Subcutaneous abdominal adipose tissue (tissue), 5 donors: Measurements from ENCODE around the gene TBX1.
"Not testable (repeated sequence)": the region's sequence is repeated elsewhere in the genome, so short reads cannot be mapped to it uniquely, and the experiment has no call there.

Experiments used
- H3K27ac ChIP-seq: one replicate; pipeline ENCODE4 v1.7.0; 2013; ENCODE audit warnings: low read depth, mild to moderate bottlenecking, inconsistent platforms, low read length, moderate library complexity
- H3K27me3 ChIP-seq, 5 donors: one replicate each; pipeline ENCODE4 v1.7.0; 2013; ENCODE audit warnings: low read length in 5 of 5, inconsistent platforms in 1 of 5; ENCODE audit not compliant: control insufficient read depth in 5 of 5, insufficient read depth in 4 of 5
- H3K36me3 ChIP-seq, 5 donors: one replicate each; pipeline ENCODE4 v1.7.0; 2013; ENCODE audit warnings: low read length in 5 of 5; ENCODE audit not compliant: control insufficient read depth in 5 of 5, insufficient read depth in 5 of 5
- H3K4me1 ChIP-seq, 5 donors: one replicate each; pipeline ENCODE4 v1.7.0; 2013; ENCODE audit warnings: low read length in 5 of 5, mild to moderate bottlenecking in 3 of 5, moderate library complexity in 1 of 5; ENCODE audit not compliant: control insufficient read depth in 5 of 5, insufficient read depth in 5 of 5
- H3K4me3 ChIP-seq, 5 donors: one replicate each; pipeline ENCODE4 v1.7.0; 2013; ENCODE audit warnings: low read length in 5 of 5, low read depth in 1 of 5
- H3K9ac ChIP-seq, 5 donors: one replicate each; pipeline ENCODE4 v1.7.0; 2013; ENCODE audit warnings: low read length in 5 of 5, mild to moderate bottlenecking in 4 of 5, moderate library complexity in 3 of 5
- H3K9me3 ChIP-seq, 5 donors: one replicate each; pipeline ENCODE4 v1.7.0; 2013; ENCODE audit warnings: low read length in 5 of 5; ENCODE audit not compliant: control insufficient read depth in 5 of 5
- donor health status: healthy.
- donor health status: healthy.
- donor health status: healthy.
- donor health status: healthy.
- donor health status: healthy.

TBX1 gene

DNA sequence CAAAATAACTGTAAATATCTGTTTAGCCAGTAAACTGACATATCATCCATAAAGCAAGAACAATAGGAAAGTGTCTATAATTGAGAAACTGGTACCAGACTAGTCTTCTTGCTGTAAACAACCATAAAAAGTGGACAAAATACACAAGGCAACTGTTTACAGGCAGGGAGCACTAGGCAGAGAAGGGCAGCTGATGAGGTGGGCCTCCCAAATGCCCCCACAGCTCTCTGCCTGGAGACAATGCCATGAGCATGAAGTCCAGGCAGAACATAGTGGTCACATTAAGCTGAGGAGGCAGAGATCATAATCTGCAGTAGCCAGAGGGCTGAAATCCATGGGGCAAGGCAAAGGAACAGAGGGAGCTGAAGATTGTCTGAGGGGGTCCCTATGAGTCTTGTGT lies 30.7 kb downstream of the TBX1 start:
- H3K36me3 ChIP-seq: peaks cover 0 to 21% (median 8%) of the 10 kb centered on the region in 5 donors
- H3K9ac ChIP-seq: no peak overlapping the region
- H3K27ac ChIP-seq: no peak overlapping the region
- no peaks in the 10 kb centered on the region for H3K27me3 ChIP-seq
- no peak overlapping the region for H3K4me3 ChIP-seq
- peaks cover 0 to 5% (median 0%) of the 10 kb centered on the region in 5 donors for H3K9me3 ChIP-seq
- H3K4me1 ChIP-seq: peaks cover 0 to 4% (median 3%) of the 10 kb centered on the region in 5 donors

DNA sequence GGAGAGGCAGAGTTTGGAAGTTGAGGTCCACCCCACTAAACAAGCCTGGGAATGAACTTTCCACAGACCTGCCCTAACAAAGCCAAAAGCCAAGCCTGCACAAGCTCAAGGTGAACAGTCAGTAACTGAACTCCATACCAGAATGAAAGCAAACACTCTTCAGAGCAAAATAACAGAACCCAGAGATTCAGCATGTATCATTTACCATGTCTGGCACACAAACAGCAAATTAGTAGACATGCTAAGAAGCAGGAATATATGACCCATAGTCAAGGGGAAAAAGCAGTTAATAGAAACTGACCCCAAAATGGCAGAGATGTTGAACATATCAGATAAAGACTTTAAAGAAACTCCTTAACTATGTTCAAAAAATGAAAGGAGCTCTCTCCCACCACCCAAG lies 31.3 kb downstream of the TBX1 start:
- Histone ChIP-seq H3K27ac (no peak overlapping the region), H3K9me3 (peaks cover 0 to 5% (median 0%) of the 10 kb centered on the region in 5 donors), H3K9ac (no peak overlapping the region), H3K36me3 (peaks cover 0 to 18% (median 8%) of the 10 kb centered on the region in 5 donors), H3K4me3 (no peak overlapping the region), H3K27me3 (no peaks in the 10 kb centered on the region), H3K4me1 (peaks cover 0 to 4% (median 3%) of the 10 kb centered on the region in 5 donors)

DNA sequence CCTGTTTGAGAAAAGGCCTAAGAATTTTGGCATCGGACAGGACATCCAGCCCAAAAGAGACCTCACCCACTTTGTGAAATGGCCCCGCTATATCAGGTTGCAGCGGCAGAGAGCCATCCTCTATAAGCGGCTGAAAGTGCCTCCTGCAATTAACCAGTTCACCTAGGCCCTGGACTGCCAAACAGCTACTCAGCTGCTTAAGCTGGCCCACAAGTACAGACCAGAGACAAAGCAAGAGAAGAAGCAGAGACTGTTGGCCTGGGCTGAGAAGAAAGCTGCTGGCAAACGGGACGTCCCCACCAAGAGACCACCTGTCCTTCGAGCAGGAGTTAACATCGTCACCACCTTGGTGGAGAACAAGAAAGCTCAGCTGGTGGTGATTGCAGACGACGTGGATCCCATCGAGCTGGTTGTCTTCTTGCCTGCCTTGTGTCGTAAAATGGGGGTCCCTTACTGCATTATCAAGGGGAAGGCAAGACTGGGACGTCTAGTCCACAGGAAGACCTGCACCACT lies 31.9 kb downstream of the TBX1 start:
- H3K27ac ChIP-seq, H3K9ac ChIP-seq, H3K9me3 ChIP-seq, H3K4me3 ChIP-seq, H3K4me1 ChIP-seq, H3K27me3 ChIP-seq: not testable (repeated sequence)
- H3K36me3 ChIP-seq: peaks cover 0 to 18% (median 8%) of the 10 kb centered on the region in 5 donors

DNA sequence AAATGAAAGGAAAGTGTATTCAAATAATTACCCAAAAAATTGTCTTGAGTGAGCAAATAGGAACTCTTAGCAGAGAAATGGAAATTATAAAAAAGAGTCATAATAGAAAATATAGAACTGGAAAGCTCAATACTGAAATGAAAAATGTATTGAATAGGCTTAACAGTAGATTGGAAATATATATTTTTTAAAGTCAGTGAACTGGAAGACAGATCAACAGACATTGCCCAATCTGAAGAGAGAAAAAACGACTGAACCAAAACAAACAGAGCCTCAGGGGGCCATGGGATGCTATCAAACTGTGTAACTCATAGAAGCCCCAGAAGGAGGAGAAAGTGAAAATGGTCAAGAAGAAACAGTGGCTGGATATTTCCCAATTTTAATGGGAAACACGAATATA lies 32.6 kb downstream of the TBX1 start:
- H3K36me3 ChIP-seq: peaks cover 0 to 12% (median 5%) of the 10 kb centered on the region in 5 donors
- no peaks in the 10 kb centered on the region for H3K27me3 ChIP-seq
- no peak overlapping the region for H3K27ac ChIP-seq
- no peak overlapping the region for H3K9ac ChIP-seq
- H3K4me1 ChIP-seq: peaks cover 0 to 4% (median 3%) of the 10 kb centered on the region in 5 donors
- H3K9me3 ChIP-seq: peaks cover 0 to 5% (median 0%) of the 10 kb centered on the region in 5 donors
- no peak overlapping the region for H3K4me3 ChIP-seq

DNA sequence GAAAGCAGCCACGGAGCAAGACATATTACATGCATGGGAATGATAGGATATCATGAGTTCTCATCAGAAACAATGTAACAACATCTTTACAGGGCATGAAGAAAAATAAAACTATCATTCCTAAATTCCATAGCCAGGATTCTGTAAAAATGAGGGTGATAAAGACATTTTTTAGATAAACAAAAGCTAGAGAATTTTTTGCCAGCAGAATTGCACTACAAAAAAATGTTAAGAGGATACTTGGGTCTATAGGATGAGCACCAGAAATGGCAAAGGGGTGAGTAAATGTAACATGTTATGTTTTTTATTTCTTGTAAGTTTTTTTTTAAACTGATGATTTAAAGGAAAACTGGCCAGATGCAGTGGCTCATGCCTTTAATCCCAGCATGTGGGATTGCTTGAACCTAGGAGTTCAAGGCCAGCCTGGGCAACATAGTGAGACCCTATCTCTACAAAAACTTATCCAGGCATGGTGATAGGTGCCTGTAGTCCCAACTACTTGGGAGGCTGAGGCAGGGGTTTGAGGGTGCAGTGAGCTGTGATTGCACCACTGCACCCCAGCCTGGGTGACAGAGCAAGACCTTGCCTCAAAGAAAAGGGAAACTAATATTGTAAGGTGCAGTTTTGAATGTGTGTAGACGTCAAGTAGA lies 33.2 kb downstream of the TBX1 start:
- Histone ChIP-seq H3K4me1 (peaks cover 0 to 8% (median 3%) of the 10 kb centered on the region in 5 donors), H3K4me3 (no peak overlapping the region), H3K27me3 (no peaks in the 10 kb centered on the region), H3K9me3 (peaks cover 0 to 5% (median 0%) of the 10 kb centered on the region in 5 donors), H3K27ac (no peak overlapping the region), H3K9ac (no peak overlapping the region), H3K36me3 (peaks cover 0 to 6% (median 0%) of the 10 kb centered on the region in 5 donors)

DNA sequence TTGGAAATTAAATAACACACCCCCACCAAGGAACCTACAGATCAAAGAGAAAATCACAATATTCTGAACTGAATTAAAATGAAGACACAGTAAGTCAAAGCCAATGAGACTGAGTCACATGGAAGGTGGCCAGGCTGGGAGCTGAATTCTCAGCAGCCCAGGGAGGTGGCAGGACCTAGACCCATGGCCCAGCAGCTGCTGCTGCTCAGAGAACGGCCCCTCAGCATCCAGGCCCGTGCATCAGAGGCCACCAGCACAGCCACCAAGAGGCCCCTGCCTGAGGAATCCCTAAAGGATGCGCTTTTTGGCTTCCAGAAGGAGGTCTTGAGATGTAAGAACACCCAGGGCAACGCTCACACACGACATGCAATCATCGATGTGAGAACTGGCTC lies 35.0 kb downstream of the TBX1 start:
- peaks cover 0 to 25% (median 18%) of the 10 kb centered on the region in 5 donors for H3K4me1 ChIP-seq
- no peak overlapping the region for H3K9ac ChIP-seq
- peaks cover 0 to 4% (median 0%) of the 10 kb centered on the region in 5 donors for H3K27me3 ChIP-seq
- H3K27ac ChIP-seq: no peak overlapping the region
- no peak overlapping the region for H3K4me3 ChIP-seq
- peaks cover 0 to 5% (median 0%) of the 10 kb centered on the region in 5 donors for H3K9me3 ChIP-seq
- H3K36me3 ChIP-seq: peaks cover 0 to 2% (median 0%) of the 10 kb centered on the region in 5 donors

DNA sequence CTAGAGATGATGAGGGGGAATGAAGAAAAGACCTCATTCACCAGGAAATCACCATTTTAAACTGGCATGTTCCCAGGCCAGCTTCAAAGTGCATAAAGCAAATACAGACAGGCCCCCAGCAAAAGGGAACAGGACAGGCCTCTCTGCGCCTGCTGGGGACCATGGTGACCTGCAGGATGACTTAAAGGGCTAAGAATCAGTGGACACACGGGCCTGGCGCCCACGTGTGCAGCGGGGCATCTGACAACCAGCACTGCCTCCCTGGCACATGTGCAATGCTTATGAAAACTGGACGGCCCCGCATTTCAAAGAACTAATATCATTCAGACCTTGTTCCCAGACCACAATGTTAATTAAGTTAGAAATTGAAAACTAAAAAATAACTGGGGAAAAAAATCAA lies 35.6 kb downstream of the TBX1 start:
- Histone ChIP-seq H3K36me3 (peaks cover 0 to 2% (median 0%) of the 10 kb centered on the region in 5 donors), H3K9ac (no peak overlapping the region), H3K27ac (no peak overlapping the region)

DNA sequence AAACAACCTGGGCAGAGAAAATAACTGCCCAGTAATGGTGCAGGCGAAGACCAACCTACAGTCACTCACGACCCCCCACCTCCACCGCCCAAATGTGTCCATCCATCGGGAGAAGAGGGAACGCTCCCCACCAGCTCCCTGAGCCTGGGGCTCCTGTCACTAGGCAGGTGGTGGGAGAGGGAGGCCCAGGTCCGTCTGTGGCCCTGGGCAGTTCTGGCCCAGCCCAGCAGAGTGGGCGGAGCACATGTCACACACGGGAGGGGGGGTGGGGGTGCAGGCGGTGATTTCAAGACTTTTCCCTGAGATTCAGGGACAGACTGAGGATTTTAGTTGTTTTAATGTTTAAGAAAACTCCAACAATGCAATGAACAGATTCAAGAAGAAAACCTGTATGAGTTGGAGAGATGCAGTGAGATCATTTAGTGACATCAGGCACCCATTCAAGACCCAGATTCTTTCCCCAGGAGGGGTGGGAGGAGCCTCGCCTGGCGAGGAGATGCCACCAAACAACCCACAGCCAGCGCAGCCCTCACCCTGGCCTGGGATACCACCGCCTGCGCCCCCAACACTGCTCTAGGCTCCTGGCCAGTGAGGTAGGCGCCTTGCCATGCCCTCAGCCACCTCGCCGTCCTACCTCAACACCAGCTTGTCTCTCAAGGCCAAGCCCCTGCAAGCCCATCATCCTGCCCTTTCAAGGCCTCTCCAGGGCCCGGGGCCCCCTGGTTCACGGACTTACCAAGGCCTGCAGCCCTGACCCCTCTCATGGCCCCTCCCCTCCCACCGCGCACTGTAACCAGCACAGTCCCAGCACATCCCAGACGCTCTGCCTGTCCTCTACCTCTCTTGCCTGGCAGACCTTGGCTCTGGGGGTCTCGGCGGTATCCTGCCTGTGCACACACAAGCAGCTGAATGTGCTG lies 36.8 kb downstream of the TBX1 start:
- Histone ChIP-seq H3K27ac (no peak overlapping the region), H3K4me1 (peaks cover 0 to 28% (median 18%) of the 10 kb centered on the region in 5 donors), H3K36me3 (peaks cover 0 to 2% (median 0%) of the 10 kb centered on the region in 5 donors), H3K9ac (no peak overlapping the region), H3K4me3 (no peak overlapping the region), H3K9me3 (no peaks in the 10 kb centered on the region), H3K27me3 (peaks cover 0 to 4% (median 0%) of the 10 kb centered on the region in 5 donors)

More for the DNA sequence above, 35.6 kb downstream of the TBX1 start:
- Histone ChIP-seq H3K9me3 (peaks cover 0 to 5% (median 0%) of the 10 kb centered on the region in 5 donors), H3K4me1 (peaks cover 0 to 25% (median 18%) of the 10 kb centered on the region in 5 donors), H3K4me3 (no peak overlapping the region), H3K27me3 (peaks cover 0 to 4% (median 0%) of the 10 kb centered on the region in 5 donors)

DNA sequence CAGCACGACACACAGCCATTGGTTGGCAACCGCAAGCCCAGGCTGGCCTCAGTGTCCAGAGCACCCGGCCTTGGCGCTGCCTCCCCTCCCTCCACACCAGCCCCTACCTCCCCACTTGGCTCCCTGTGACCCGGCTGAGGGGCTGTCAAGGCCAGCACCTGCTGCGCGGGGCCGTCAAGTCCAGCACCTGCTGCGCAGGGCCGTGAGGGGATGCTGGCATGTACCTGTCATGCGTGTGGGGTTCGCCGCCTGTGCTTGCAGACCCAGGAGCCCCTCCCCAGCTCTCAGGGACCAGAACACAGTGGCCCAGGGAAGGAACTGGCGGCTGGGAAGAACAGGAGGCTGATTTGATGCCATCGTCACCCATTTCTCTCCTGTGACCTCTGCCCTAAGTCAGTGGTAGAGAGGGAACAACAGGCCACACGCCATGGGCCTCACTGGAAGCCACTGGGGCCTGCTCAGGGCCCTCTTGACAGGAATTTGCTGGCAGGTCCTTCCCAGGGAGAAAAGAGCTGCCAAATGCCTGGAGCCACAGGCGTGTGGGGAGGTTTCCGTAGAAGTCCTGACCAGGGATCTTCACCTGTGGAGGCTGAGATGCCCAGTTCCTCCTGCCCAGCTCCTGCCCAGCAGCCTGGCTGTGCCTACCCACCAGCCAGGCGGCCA lies 37.6 kb downstream of the TBX1 start:
- H3K27ac ChIP-seq: no peak overlapping the region
- H3K4me1 ChIP-seq: peaks cover 0 to 28% (median 18%) of the 10 kb centered on the region in 5 donors
- H3K36me3 ChIP-seq: peaks cover 0 to 3% (median 0%) of the 10 kb centered on the region in 5 donors
- H3K4me3 ChIP-seq: no peak overlapping the region
- peaks cover 0 to 4% (median 0%) of the 10 kb centered on the region in 5 donors for H3K27me3 ChIP-seq
- no peaks in the 10 kb centered on the region for H3K9me3 ChIP-seq
- no peak overlapping the region for H3K9ac ChIP-seq
